ENCODE data around the gene NMNAT1. TPM values are rescaled to one million over a fixed set of nuclear protein-coding genes. Genes with fewer than 3 reads are reported as not detected.

NMNAT1 gene
- total RNA-seq, 1 experiment from 2014 or later, result 8.6 TPM

GRCh38 chr1:9901148-9902059 lies 41.9 kb upstream of the NMNAT1 start (continued):
- no peak for TF ChIP-seq EZH2phosphoT487 (IDR thresholded peaks at IDR 0.05; ENCODE audit: borderline replicate concordance)
- TF ChIP-seq POLR2AphosphoS5 (IDR thresholded peaks at IDR 0.05; ENCODE audit: low read depth, low read length), result no peak
- TF ChIP-seq SRF (IDR thresholded peaks at IDR 0.05; ENCODE audit: low read depth), result no peak
- TF ChIP-seq YY1 (IDR thresholded peaks at IDR 0.05; ENCODE audit: extremely low read depth, insufficient replicate concordance, low read depth, low read length), result no peak
- TF ChIP-seq, protein P1, sequence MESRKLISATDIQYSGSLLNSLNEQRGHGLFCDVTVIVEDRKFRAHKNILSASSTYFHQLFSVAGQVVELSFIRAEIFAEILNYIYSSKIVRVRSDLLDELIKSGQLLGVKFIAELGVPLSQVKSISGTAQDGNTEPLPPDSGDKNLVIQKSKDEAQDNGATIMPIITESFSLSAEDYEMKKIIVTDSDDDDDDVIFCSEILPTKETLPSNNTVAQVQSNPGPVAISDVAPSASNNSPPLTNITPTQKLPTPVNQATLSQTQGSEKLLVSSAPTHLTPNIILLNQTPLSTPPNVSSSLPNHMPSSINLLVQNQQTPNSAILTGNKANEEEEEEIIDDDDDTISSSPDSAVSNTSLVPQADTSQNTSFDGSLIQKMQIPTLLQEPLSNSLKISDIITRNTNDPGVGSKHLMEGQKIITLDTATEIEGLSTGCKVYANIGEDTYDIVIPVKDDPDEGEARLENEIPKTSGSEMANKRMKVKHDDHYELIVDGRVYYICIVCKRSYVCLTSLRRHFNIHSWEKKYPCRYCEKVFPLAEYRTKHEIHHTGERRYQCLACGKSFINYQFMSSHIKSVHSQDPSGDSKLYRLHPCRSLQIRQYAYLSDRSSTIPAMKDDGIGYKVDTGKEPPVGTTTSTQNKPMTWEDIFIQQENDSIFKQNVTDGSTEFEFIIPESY (IDR thresholded peaks at IDR 0.05; ENCODE audit: extremely low read depth, insufficient replicate concordance, low read length), result no peak
- TF ChIP-seq TCF7L2 (IDR thresholded peaks at IDR 0.05; ENCODE audit: borderline replicate concordance, extremely low read depth, insufficient read depth, insufficient read length), result no peak
- no peak for TF ChIP-seq ZNF274 (IDR thresholded peaks at IDR 0.05; ENCODE audit: low read depth, low read length)
- no peak for TF ChIP-seq FOSL1 (IDR thresholded peaks at IDR 0.05; ENCODE audit: low read depth)
- no peak for TF ChIP-seq JUND (IDR thresholded peaks at IDR 0.05)

- no peak overlapping the region for H3K9ac ChIP-seq (ENCODE audit: low read length)
- H3K27me3 ChIP-seq (ENCODE audit: insufficient read depth, low read length), result no peaks in the 10 kb centered on the region
- H3K9me2 ChIP-seq (ENCODE audit: insufficient read depth), result no peaks in the 10 kb centered on the region
- peaks cover 24 to 53% of the 10 kb centered on the region in 2 experiments for H3K4me1 ChIP-seq (ENCODE audit: control insufficient read depth in 1 of 2, insufficient read depth in 2 of 2, low read length in 2 of 2)
- no peak overlapping the region for H3K4me2 ChIP-seq (ENCODE audit: low read length)
- no peak overlapping the region for H2AFZ ChIP-seq (ENCODE audit: low read depth, low read length, poor library complexity, severe bottlenecking)
- no peaks in the 10 kb centered on the region for H4K20me1 ChIP-seq (ENCODE audit: insufficient read depth)
- ChIA-PET CTCF (interaction anchor here (0.6 kb wide), 1 partner anchor 199 kb away, joined by 3 read pairs; no protein-coding TSS in a partner anchor), RAD21 (ENCODE audit: low non-redundant PET in 1 of 2, low total read pairs in 2 of 2, uncharacterized antibody in 2 of 2, unreplicated experiment in 2 of 2) (no interaction called here), POLR2A (no interaction called here)
- DNase-seq (ENCODE audit: low read depth, low spot score), result no peak
- no TSS peak for BruUV-seq (replicated peaks)
- intact Hi-C loops (cut with micrococcal nuclease), result no loop called here
- no peaks in the 10 kb centered on the region for H3K9me3 ChIP-seq (ENCODE audit: control insufficient read depth in 1 of 2, insufficient read depth in 1 of 2, low read depth in 1 of 2, low read length in 2 of 2)
- H3K79me2 ChIP-seq (ENCODE audit: insufficient read depth, low read length), result no peaks in the 10 kb centered on the region; the same call in 1 of the 2 replicates
- no peak overlapping the region for H3K27ac ChIP-seq (ENCODE audit: low read depth, low read length)
- ATAC-seq, result no peak
- H3K36me3 ChIP-seq (ENCODE audit: control insufficient read depth in 1 of 2, insufficient read depth in 2 of 2, low read length in 2 of 2), result no peaks in the 10 kb centered on the region
- H3K4me3 ChIP-seq (replicated peaks in 1 of 2; ENCODE audit: low read depth in 1 of 2, low read length in 2 of 2), result no peak overlapping the region
- TF ChIP-seq EZH2 (IDR thresholded peaks at IDR 0.05), result no peak
- TF ChIP-seq, protein P2, sequence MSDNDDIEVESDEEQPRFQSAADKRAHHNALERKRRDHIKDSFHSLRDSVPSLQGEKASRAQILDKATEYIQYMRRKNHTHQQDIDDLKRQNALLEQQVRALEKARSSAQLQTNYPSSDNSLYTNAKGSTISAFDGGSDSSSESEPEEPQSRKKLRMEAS (IDR thresholded peaks at IDR 0.05), result no peak
- TF ChIP-seq EZH2phosphoT487 (IDR thresholded peaks at IDR 0.05; ENCODE audit: borderline replicate concordance), result no peak
- no peak for TF ChIP-seq RAD21 (IDR thresholded peaks at IDR 0.05; ENCODE audit: low read depth)
- no peak for TF ChIP-seq ZNF274 (IDR thresholded peaks at IDR 0.05; ENCODE audit: low read depth, low read length)
- TF ChIP-seq, protein P3, sequence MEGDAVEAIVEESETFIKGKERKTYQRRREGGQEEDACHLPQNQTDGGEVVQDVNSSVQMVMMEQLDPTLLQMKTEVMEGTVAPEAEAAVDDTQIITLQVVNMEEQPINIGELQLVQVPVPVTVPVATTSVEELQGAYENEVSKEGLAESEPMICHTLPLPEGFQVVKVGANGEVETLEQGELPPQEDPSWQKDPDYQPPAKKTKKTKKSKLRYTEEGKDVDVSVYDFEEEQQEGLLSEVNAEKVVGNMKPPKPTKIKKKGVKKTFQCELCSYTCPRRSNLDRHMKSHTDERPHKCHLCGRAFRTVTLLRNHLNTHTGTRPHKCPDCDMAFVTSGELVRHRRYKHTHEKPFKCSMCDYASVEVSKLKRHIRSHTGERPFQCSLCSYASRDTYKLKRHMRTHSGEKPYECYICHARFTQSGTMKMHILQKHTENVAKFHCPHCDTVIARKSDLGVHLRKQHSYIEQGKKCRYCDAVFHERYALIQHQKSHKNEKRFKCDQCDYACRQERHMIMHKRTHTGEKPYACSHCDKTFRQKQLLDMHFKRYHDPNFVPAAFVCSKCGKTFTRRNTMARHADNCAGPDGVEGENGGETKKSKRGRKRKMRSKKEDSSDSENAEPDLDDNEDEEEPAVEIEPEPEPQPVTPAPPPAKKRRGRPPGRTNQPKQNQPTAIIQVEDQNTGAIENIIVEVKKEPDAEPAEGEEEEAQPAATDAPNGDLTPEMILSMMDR (IDR thresholded peaks at IDR 0.05 in 2 of 3, conservative IDR thresholded peaks at IDR 0.05 in 1 of 3; ENCODE audit: borderline replicate concordance in 1 of 3, insufficient read depth in 1 of 3, low read depth in 2 of 3, low read length in 2 of 3), result no peak
- no peak for TF ChIP-seq EGR1 (IDR thresholded peaks at IDR 0.05; ENCODE audit: low read depth)
- TF ChIP-seq CEBPB (IDR thresholded peaks at IDR 0.05; ENCODE audit: low read depth), result no peak
- no peak for TF ChIP-seq SIN3A (IDR thresholded peaks at IDR 0.05; ENCODE audit: low read depth)
- TF ChIP-seq POLR2A (IDR thresholded peaks at IDR 0.05; ENCODE audit: borderline replicate concordance, extremely low read depth, insufficient read depth, insufficient read length), result no peak
- no peak for TF ChIP-seq SP1 (IDR thresholded peaks at IDR 0.05; ENCODE audit: low read depth)
- no peak for TF ChIP-seq ZFX (IDR thresholded peaks at IDR 0.05)
- no peak for TF ChIP-seq ELF1 (IDR thresholded peaks at IDR 0.05; ENCODE audit: borderline replicate concordance, low read depth)
Measured at GRCh38 chr1:9902060-9902452, 41.2 kb upstream of the NMNAT1 start.

All from HCT116 (cell line).